Mesodermal cell (in vitro differentiated cells): ENCODE results near the gene STRADB. TPM values are rescaled to one million over a fixed set of nuclear protein-coding genes. Genes with fewer than 3 reads are reported as not detected.

Source experiments
- H3K27ac ChIP-seq: 2 replicates; pipeline ENCODE4 v1.7.0; 2013; ENCODE audit warnings: mild to moderate bottlenecking, low read depth, low read length, moderate library complexity; ENCODE audit not compliant: severe bottlenecking
- H3K36me3 ChIP-seq: 2 replicates; pipeline ENCODE4 v1.7.1; 2013; ENCODE audit warnings: mild to moderate bottlenecking, low read length, moderate library complexity; ENCODE audit not compliant: control insufficient read depth, insufficient read depth
- H3K4me1 ChIP-seq: one replicate; pipeline ENCODE4 v1.7.1; 2013; ENCODE audit warnings: mild to moderate bottlenecking, low read length; ENCODE audit not compliant: insufficient read depth, control insufficient read depth, poor library complexity, severe bottlenecking
- H3K4me3 ChIP-seq: 2 replicates; pipeline ENCODE4 v1.7.0; 2013; ENCODE audit warnings: low read length, control low read depth, mild to moderate bottlenecking; ENCODE audit not compliant: insufficient read depth, poor library complexity, severe bottlenecking; ENCODE audit errors: extremely low read depth
- H3K9me3 ChIP-seq: 2 replicates; pipeline ENCODE4 v1.7.1; 2013; ENCODE audit warnings: mild to moderate bottlenecking, low read length, moderate library complexity; ENCODE audit not compliant: control insufficient read depth
- WGBS, 2 experiments: methylation state at CpG; one replicate each; pipeline ENCODE4 v1.1.5; 2013; ENCODE audit warnings: missing lambda C conversion rate in 2 of 2; ENCODE audit not compliant: insufficient coverage in 2 of 2; 5-methylcytosine and 5-hydroxymethylcytosine counted together
- polyA plus RNA-seq, 2 experiments: library from polyadenylated mRNA; stranded (reverse); fragments of 50-300 nt; gene quantifications; one replicate each; pipeline ENCODE4 v1.2.3, GENCODE V29; 2013

STRADB gene, protein sequence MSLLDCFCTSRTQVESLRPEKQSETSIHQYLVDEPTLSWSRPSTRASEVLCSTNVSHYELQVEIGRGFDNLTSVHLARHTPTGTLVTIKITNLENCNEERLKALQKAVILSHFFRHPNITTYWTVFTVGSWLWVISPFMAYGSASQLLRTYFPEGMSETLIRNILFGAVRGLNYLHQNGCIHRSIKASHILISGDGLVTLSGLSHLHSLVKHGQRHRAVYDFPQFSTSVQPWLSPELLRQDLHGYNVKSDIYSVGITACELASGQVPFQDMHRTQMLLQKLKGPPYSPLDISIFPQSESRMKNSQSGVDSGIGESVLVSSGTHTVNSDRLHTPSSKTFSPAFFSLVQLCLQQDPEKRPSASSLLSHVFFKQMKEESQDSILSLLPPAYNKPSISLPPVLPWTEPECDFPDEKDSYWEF
- polyA plus RNA-seq (2013, experiment 1 of 2), result 36.3 TPM
- polyA plus RNA-seq (2013, experiment 2 of 2), result 32.3 TPM

- Histone ChIP-seq H3K9me3 (no peaks in the 10 kb centered on the region), H3K4me3 (peak within 1 kb of the TSS; percentile 94), H3K36me3 (peaks cover 13% of the 10 kb centered on the region), H3K4me1 (peaks cover 3% of the 10 kb centered on the region), H3K27ac (peak within 1 kb of the TSS; percentile 85)
- 1% methylated on average over 44 to 49 of the region's 78 CpGs for WGBS, 2 experiments
Observed at GRCh38 chr2:201451292-201452057, at the start of gene STRADB, which contains the start of gene TRAK2. Gene STRADB (plus strand): TSS chr2:201451740. CDS start chr2:201454841, 3,101 bp downstream. Gene TRAK2 (minus strand): TSS chr2:201451458. CDS start chr2:201420507, 30,951 bp downstream.

DNA sequence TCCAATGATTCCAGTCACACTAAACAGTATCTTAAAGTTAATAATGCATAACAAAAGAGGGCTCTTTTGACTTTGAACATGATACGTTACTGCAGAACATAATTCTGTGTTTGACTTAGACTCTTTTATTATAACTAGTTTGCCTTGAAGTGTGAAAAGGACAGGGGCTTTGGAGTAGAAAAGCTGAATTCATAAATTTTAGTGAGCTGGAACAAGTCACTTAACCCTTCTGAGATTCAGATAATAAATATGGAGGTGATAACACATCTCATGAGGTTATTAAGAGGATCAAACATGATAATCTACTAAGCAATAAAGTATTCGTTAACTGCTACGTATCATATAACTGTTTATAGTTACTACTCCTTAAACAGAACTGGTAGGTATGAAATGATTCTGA is 49.7 kb upstream of the STRADB start:
- H3K27ac ChIP-seq, result no peak overlapping the region
- no CpG with 5 or more reads among the region's 3 CpGs for WGBS, 2 experiments

DNA sequence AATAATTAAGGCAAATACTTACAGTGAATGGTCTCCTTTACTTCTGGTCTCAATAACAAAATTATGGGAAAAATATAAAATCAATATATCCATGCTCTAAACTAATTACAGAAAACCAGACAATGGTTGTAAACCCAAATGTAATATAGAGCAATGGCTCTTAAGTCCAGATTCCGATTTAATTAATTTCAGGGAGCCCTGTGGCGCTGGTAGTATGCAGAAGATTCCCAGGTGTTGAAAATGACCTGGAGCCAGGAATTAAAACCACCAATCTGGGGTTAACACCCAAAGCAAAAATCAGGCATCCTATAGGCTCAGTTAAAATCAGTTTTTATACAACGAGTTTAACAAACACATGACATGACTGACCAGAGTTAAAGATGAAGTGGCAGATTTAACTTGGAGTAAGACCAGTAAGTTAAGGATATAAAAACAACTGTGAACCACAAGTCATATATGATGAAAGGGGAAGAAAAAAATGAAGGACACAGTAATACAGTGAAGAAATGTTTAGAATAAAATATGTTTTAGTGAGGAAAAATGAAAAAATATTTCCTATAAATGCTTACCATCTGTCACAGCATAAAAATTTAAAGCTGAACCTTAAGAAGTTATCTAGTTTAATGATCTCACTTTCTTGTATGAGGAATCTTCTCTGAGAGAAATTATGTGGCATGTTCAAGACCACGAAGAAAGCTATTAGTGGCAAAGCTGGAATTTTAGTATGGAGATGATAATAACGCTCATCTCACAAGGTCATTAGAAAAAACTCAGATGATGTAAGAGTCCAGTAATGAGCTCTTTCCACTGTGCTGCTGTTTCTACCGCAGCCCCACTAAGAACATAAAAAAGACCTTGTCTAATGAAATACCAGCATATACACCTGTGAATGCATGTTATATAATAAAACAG is 48.6 kb upstream of the STRADB start:
- H3K9me3 ChIP-seq, result no peaks in the 10 kb centered on the region
- no peak overlapping the region for H3K4me3 ChIP-seq
- H3K36me3 ChIP-seq, result peaks cover 4% of the 10 kb centered on the region
- WGBS, 2 experiments, result 88 to 89% methylated on average over 2 to 4 of the region's 6 CpGs
- no peaks in the 10 kb centered on the region for H3K4me1 ChIP-seq
- H3K27ac ChIP-seq, result no peak overlapping the region

More for the DNA sequence above, 49.7 kb upstream of the STRADB start:
- H3K36me3 ChIP-seq, result peaks cover 12% of the 10 kb centered on the region
- no peaks in the 10 kb centered on the region for H3K4me1 ChIP-seq
- H3K9me3 ChIP-seq, result no peaks in the 10 kb centered on the region
- no peak overlapping the region for H3K4me3 ChIP-seq

GRCh38 chr2:201403880-201404279 is 47.7 kb upstream of the STRADB start:
- H3K36me3 ChIP-seq, result no peaks in the 10 kb centered on the region
- no peaks in the 10 kb centered on the region for H3K4me1 ChIP-seq
- WGBS, 2 experiments, result no CpG with 5 or more reads among the region's 3 CpGs
- no peaks in the 10 kb centered on the region for H3K9me3 ChIP-seq
- H3K4me3 ChIP-seq, result no peak overlapping the region
- H3K27ac ChIP-seq, result no peak overlapping the region

DNA sequence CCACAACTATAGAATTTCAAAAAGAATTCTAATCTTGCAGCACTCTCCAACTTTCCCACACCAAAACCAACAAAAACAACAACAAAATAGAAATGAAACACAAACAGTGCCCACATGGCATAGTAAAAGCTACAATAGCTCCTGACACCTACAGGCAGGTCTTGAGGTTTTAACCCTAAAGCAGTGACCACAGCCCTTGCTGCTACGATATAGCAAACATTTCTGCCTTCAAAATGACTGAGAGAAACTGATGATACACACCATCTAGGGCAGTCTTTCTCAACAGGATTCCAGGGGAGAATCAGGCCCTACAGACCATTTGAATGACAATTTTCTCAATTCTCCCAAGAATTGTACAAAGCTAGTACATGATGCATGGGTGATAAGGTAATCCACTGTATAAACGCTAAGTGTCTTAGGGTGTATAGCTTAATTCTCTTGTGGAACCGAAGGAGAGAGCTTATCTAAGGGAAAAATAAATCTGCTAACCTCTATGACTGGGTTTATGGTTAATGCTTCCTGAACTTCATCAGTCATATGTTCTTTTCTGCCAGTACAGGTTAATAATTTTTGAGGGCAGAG is 46.8 kb upstream of the STRADB start:
- no peak overlapping the region for H3K27ac ChIP-seq
- no peaks in the 10 kb centered on the region for H3K36me3 ChIP-seq
- H3K4me1 ChIP-seq, result no peaks in the 10 kb centered on the region
- no peak overlapping the region for H3K4me3 ChIP-seq
- WGBS, 2 experiments, result 86 to 94% methylated on average over 1 to 2 of the region's 3 CpGs
- H3K9me3 ChIP-seq, result no peaks in the 10 kb centered on the region

DNA sequence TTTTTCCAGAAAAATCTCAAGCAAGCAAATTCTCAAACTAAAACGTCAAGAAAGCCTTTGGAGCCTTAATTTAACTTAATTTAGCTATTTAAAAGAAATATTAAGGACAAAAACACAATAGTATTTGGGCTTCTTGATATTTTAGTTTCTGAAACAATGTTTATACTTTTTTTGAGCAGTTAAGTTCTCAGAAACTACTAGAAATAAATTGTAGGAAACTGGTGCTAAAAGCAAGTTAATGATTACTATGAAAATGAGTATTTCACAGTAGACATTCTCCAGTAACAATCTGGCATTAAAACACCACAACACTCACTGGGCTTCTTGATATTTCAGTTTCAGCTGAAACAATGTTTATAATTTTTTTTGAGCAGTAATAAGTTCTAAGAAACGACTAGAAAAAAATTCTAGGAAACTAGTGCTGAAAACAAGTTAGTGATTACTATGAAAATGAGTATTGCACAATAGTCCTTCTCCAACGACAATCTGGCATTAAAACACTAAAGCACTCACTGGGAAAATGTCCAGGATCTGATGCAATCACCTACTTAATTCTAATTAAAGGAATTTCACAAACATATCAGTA is 45.4 kb upstream of the STRADB start:
- WGBS, 2 experiments, result no CpG with 5 or more reads among the region's 3 CpGs
- Histone ChIP-seq H3K27ac (no peak overlapping the region), H3K36me3 (no peaks in the 10 kb centered on the region), H3K4me1 (no peaks in the 10 kb centered on the region), H3K4me3 (no peak overlapping the region), H3K9me3 (no peaks in the 10 kb centered on the region)

- H3K4me1 ChIP-seq, result no peaks in the 10 kb centered on the region
- no peak overlapping the region for H3K4me3 ChIP-seq
- WGBS, 2 experiments, result 92% methylated on average over 2 of the region's 2 CpGs; no CpG with 5 or more reads in 1 of the 2 experiments
- no peaks in the 10 kb centered on the region for H3K36me3 ChIP-seq
- no peak overlapping the region for H3K27ac ChIP-seq
- H3K9me3 ChIP-seq, result no peaks in the 10 kb centered on the region
Observed at GRCh38 chr2:201407265-201407664, 44.3 kb upstream of the STRADB start.

DNA sequence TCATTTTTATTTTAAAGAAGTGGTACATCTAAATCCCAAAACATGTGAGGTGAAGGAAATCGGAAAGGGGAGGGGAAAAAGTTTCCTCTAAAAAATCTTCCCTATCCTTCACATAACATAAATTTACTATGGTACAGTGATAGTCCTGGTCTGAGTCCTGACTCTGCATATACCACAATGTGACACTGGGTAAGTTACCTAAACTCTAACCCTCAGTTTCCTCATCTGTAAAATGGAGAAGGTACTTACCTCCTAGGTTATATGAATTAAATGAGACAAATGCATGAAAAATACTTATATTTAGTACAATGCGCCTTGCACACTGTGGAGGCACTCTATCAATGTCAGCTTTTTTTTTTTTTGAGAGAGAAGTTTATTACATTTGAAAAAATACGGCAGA is 42.6 kb upstream of the STRADB start:
- no CpG with 5 or more reads among the region's 3 CpGs for WGBS, 2 experiments

GRCh38 chr2:201411421-201411820 is 40.1 kb upstream of the STRADB start:
- Histone ChIP-seq H3K4me1 (peaks cover 7% of the 10 kb centered on the region), H3K27ac (no peak overlapping the region), H3K36me3 (no peaks in the 10 kb centered on the region), H3K9me3 (no peaks in the 10 kb centered on the region), H3K4me3 (no peak overlapping the region)

More for the DNA sequence above, 42.6 kb upstream of the STRADB start:
- H3K36me3 ChIP-seq, result no peaks in the 10 kb centered on the region
- H3K9me3 ChIP-seq, result no peaks in the 10 kb centered on the region
- no peak overlapping the region for H3K4me3 ChIP-seq
- H3K4me1 ChIP-seq, result no peaks in the 10 kb centered on the region
- H3K27ac ChIP-seq, result no peak overlapping the region

DNA sequence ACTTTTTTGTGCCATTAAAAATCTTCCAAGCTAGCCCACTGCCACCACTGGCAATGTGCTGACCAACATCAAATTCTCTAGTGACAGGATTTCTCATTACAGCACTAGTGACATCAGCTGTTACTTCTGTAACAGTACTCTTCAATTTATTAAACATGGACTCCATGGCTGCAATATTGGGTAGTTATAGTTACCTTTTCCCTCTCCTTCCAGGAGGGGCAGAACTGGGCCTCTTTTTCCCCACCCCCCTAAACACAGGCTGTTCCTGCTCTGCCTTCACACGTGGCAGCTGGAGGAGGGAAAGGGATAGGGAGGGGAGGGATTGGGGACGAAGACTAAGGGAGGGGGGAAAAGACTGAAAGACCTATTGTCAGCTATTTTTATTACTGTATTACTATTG is 38.4 kb upstream of the STRADB start:
- Histone ChIP-seq H3K36me3 (no peaks in the 10 kb centered on the region), H3K4me1 (peaks cover 7% of the 10 kb centered on the region), H3K27ac (no peak overlapping the region), H3K4me3 (no peak overlapping the region), H3K9me3 (no peaks in the 10 kb centered on the region)
- whole genome bisulfite sequencing, 2 experiments, result no CpG with 5 or more reads among the region's 2 CpGs
